CD14-positive monocyte (primary cell): ENCODE results near the gene DEPDC7. TPM values are rescaled to one million over a fixed set of nuclear protein-coding genes. Genes with fewer than 3 reads are reported as not detected.
"Not testable (repeated sequence)": the region's sequence is repeated elsewhere in the genome, so short reads cannot be mapped to it uniquely, and the experiment has no call there.

Source experiments
- DNase-seq, 3 donors: peaks; one replicate each; pipeline ENCODE4 v3.0.0-alpha.2; 2011 to 2022
- H2AFZ ChIP-seq: 2 replicates; pipeline ENCODE4 v1.6.0; 2012; ENCODE audit warnings: mild to moderate bottlenecking, low read depth, low read length, inconsistent platforms; ENCODE audit not compliant: insufficient read depth, poor library complexity, severe bottlenecking
- H3K27ac ChIP-seq, 2 donors: 1 replicate in 1 of 2; 2 replicates in 1 of 2; pipeline ENCODE4 v1.5.1; 2012 to 2013; ENCODE audit warnings: low read length in 2 of 2, control low read depth in 1 of 2, inconsistent platforms in 1 of 2, low read depth in 1 of 2, mild to moderate bottlenecking in 1 of 2
- H3K27me3 ChIP-seq, 2 donors: one replicate each; pipeline versions ENCODE4 v1.6.0 to v1.6.1; 2011 to 2013; ENCODE audit warnings: low read length in 2 of 2; ENCODE audit not compliant: control insufficient read depth in 2 of 2, insufficient read depth in 2 of 2
- H3K36me3 ChIP-seq, 2 donors: replicated peaks in 1 of 2; 1 replicate in 1 of 2; 2 replicates in 1 of 2; pipeline versions ENCODE4 v1.5.1 to v1.6.1; 2012 to 2013; ENCODE audit warnings: low read length in 2 of 2, control low read depth in 1 of 2, inconsistent platforms in 1 of 2, mild to moderate bottlenecking in 1 of 2; ENCODE audit not compliant: insufficient read depth in 2 of 2, control insufficient read depth in 1 of 2
- H3K4me1 ChIP-seq, 2 donors: 1 replicate in 1 of 2; 2 replicates in 1 of 2; pipeline versions ENCODE4 v1.5.1 to v1.6.1; 2012 to 2013; ENCODE audit warnings: low read length in 2 of 2, control low read depth in 1 of 2, inconsistent platforms in 1 of 2, mild to moderate bottlenecking in 1 of 2, moderate library complexity in 1 of 2; ENCODE audit not compliant: insufficient read depth in 2 of 2, control insufficient read depth in 1 of 2
- H3K4me2 ChIP-seq: replicated peaks from 2 replicates; pipeline ENCODE3; 2012; ENCODE audit warnings: low read length, moderate library complexity, mild to moderate bottlenecking; ENCODE audit not compliant: poor library complexity, severe bottlenecking; ENCODE audit errors: extremely low read depth
- H3K4me3 ChIP-seq, 3 experiments: fragments of 200-600 bp in 1 of 3; sonication (generic) in 1 of 3; replicated peaks in 1 of 3; 1 replicate in 2 of 3; 2 replicates in 1 of 3; pipeline ENCODE4 v1.5.1; 2011 to 2013; ENCODE audit warnings: low read length in 3 of 3, mild to moderate bottlenecking in 3 of 3, control low read depth in 2 of 3, low read depth in 2 of 3, inconsistent platforms in 1 of 3, moderate library complexity in 1 of 3
- H3K79me2 ChIP-seq: 2 replicates; pipeline ENCODE4 v1.6.0; 2012; ENCODE audit warnings: mild to moderate bottlenecking, control low read depth, inconsistent platforms, low read length, moderate library complexity; ENCODE audit not compliant: insufficient read depth
- H3K9ac ChIP-seq: 2 replicates; pipeline ENCODE4 v1.6.0; 2017; ENCODE audit warnings: low read length, mild to moderate bottlenecking; ENCODE audit not compliant: insufficient read depth, poor library complexity, severe bottlenecking
- H3K9me3 ChIP-seq, 2 donors: replicated peaks in 1 of 2; 1 replicate in 1 of 2; 2 replicates in 1 of 2; pipeline versions ENCODE4 v1.5.1 to v1.6.1; 2012 to 2013; ENCODE audit warnings: low read length in 2 of 2, control low read depth in 1 of 2; ENCODE audit not compliant: control insufficient read depth in 1 of 2, insufficient read depth in 1 of 2
- H4K20me1 ChIP-seq: 2 replicates; pipeline ENCODE4 v1.6.0; 2012; ENCODE audit warnings: mild to moderate bottlenecking, low read length, control low read depth, moderate library complexity; ENCODE audit not compliant: insufficient read depth
- H3K27ac Mint-ChIP-seq, 7 donors: one replicate each; pipeline ENCODE4 v1.8.0; 2020; ENCODE audit warnings: mild to moderate bottlenecking in 7 of 7, mixed read lengths in 7 of 7, moderate library complexity in 6 of 7, inconsistent platforms in 2 of 7
- H3K27me3 Mint-ChIP-seq, 3 donors: one replicate each; pipeline ENCODE4 v1.8.0; 2021 to 2022; ENCODE audit warnings: low read depth in 3 of 3, mild to moderate bottlenecking in 3 of 3, mixed read lengths in 3 of 3, moderate library complexity in 3 of 3, inconsistent platforms in 1 of 3
- H3K36me3 Mint-ChIP-seq, 2 donors: one replicate each; pipeline ENCODE4 v1.8.0; 2020; ENCODE audit warnings: mixed read lengths in 2 of 2, inconsistent platforms in 1 of 2, mild to moderate bottlenecking in 1 of 2
- H3K4me1 Mint-ChIP-seq: one replicate; pipeline ENCODE4 v1.8.0; 2020; ENCODE audit warnings: mild to moderate bottlenecking, mixed read lengths
- H3K4me3 Mint-ChIP-seq, 2 donors: one replicate each; pipeline ENCODE4 v1.8.0; 2020; ENCODE audit warnings: mild to moderate bottlenecking in 2 of 2, mixed read lengths in 2 of 2, moderate library complexity in 1 of 2
- H3K9me3 Mint-ChIP-seq, 7 donors: one replicate each; pipeline ENCODE4 v1.8.0; 2020 to 2022; ENCODE audit warnings: mixed read lengths in 7 of 7, mild to moderate bottlenecking in 6 of 7, moderate library complexity in 6 of 7, inconsistent platforms in 2 of 7
- CTCF ChIP-seq: fragments of 200-600 bp; IDR thresholded peaks from one replicate; pipeline ENCODE4 v1.8.0; 2022; ENCODE audit warnings: antibody characterized with exemption, mild to moderate bottlenecking
- WGBS: methylation state at CpG from one replicate; pipeline ENCODE4 v1.1.5; 2013; ENCODE audit warnings: missing lambda C conversion rate; ENCODE audit not compliant: insufficient coverage; 5-methylcytosine and 5-hydroxymethylcytosine counted together
- intact Hi-C, 2 donors: fragments of 100-400 bp; cut with micrococcal nuclease; formaldehyde crosslinking; loops; one replicate each; pipeline versions ENCODE4 v1.15.0 to v1.15.1; 2023
- polyA minus RNA-seq: library from RNA; depleted of rRNA, polyadenylated mRNA; stranded (reverse); fragments of >200 nt; gene quantifications from 2 replicates; pipeline ENCODE4 v1.2.3, GENCODE V29; 2012
- polyA plus RNA-seq, 3 donors: library from polyadenylated mRNA; depleted of rRNA in 1 of 3; unstranded in 2 of 3; stranded (reverse) in 1 of 3; fragments of 300-500 nt in 2 of 3; fragments of >200 nt in 1 of 3; fragmentation: Illumina TruSeq in 2 of 3; gene quantifications; 1 replicate in 2 of 3; 2 replicates in 1 of 3; pipeline ENCODE4 v1.2.3, GENCODE V29; 2012 to 2021
- total RNA-seq, 12 experiments: library from RNA in 1 of 12; stranded (reverse) in 1 of 12; fragments of 120-200 nt in 1 of 12; gene quantifications; one replicate each; pipeline ENCODE4 v1.2.4 and lab custom pipeline; 2013 to 2026; ENCODE audit warnings: mixed read lengths in 6 of 12, inconsistent platforms in 1 of 12

DEPDC7 gene
- total RNA-seq (2013) = 0.52 TPM
- polyA plus RNA-seq (under 1 TPM; 0.33 to 0.55 (median 0.48) TPM), polyA minus RNA-seq (0.14 and 0.48 TPM in 2 replicates), total RNA-seq (lab: John Stamatoyannopoulos, UW) (0.91 to 4.1 (median 2.0) reads per million in 11 experiments)

GRCh38 chr11:33015621-33016551 lies at the start of gene DEPDC7:
Gene DEPDC7 (plus strand): TSS chr11:33015878. CDS start chr11:33015956, 78 bp downstream.
- H2AFZ ChIP-seq = peak within 1 kb of the TSS; percentile 91
- intact Hi-C loops = loop anchor here in 1 of 2 donors (2.0 to 5.0 kb wide), 2 partner anchors 23 to 46 kb away; partner anchors contain the start of gene TCP11L1
- H3K4me1 ChIP-seq = peaks cover 24 to 42% of the 10 kb centered on the region in 2 donors
- H3K4me2 ChIP-seq = peak within 1 kb of the TSS; percentile 90
- peak within 1 kb of the TSS; percentile 47 to 78 (median 57) for H3K4me3 ChIP-seq
- H3K79me2 ChIP-seq = no peaks in the 10 kb centered on the region
- Mint-ChIP-seq H3K27ac (peak within 1 kb of the TSS in 2 of 7 donors; percentile 30 to 61), H3K9me3 (peaks cover 0 to 3% (median 0%) of the 10 kb centered on the region in 7 donors), H3K4me1 (peaks cover 29% of the 10 kb centered on the region), H3K27me3 (peaks cover 5 to 13% (median 13%) of the 10 kb centered on the region in 3 donors), H3K4me3 (peak within 1 kb of the TSS; percentile 87 to 92), H3K36me3 (no peaks in the 10 kb centered on the region)
- no peaks in the 10 kb centered on the region for H3K36me3 ChIP-seq
- peaks cover 3 to 13% of the 10 kb centered on the region in 2 donors for H3K27me3 ChIP-seq
- H3K9me3 ChIP-seq = no peaks in the 10 kb centered on the region
- 8% methylated on average over 72 of the region's 89 CpGs for WGBS
- peak; percentile 78 to 86 (median 79) for DNase-seq
- H3K9ac ChIP-seq = peak within 1 kb of the TSS; percentile 58
- H4K20me1 ChIP-seq = no peaks in the 10 kb centered on the region
- H3K27ac ChIP-seq = no peak within 1 kb of the TSS
- TF ChIP-seq CTCF = no peak

GRCh38 chr11:32968541-32968940 lies 47.1 kb upstream of the DEPDC7 start:
- no peak overlapping the region for H3K9ac ChIP-seq
- Mint-ChIP-seq H3K36me3 (peaks cover 52 to 67% of the 10 kb centered on the region in 2 donors), H3K9me3 (no peaks in the 10 kb centered on the region), H3K4me3 (no peak overlapping the region), H3K27me3 (no peaks in the 10 kb centered on the region), H3K4me1 (no peaks in the 10 kb centered on the region), H3K27ac (no peak overlapping the region)
- no peaks in the 10 kb centered on the region for H4K20me1 ChIP-seq
- no peak overlapping the region for H2AFZ ChIP-seq
- H3K4me1 ChIP-seq = no peaks in the 10 kb centered on the region
- H3K79me2 ChIP-seq = no peaks in the 10 kb centered on the region
- no peaks in the 10 kb centered on the region for H3K27me3 ChIP-seq
- DNase-seq = no peak
- TF ChIP-seq CTCF = no peak
- intact Hi-C loops = loop anchor here in 1 of 2 donors (10.0 kb wide), 1 partner anchor 356 kb away; no protein-coding TSS in a partner anchor
- H3K36me3 ChIP-seq = peaks cover 42 to 80% of the 10 kb centered on the region in 2 donors
- no peak overlapping the region for H3K27ac ChIP-seq
- H3K4me2 ChIP-seq = no peak overlapping the region
- no peak overlapping the region for H3K4me3 ChIP-seq
- no CpG with 5 or more reads among the region's 1 CpG for WGBS
- no peaks in the 10 kb centered on the region for H3K9me3 ChIP-seq

- not testable (repeated sequence) for H3K4me3 ChIP-seq, H3K27me3 Mint-ChIP-seq
- WGBS = no CpG with 5 or more reads among the region's 3 CpGs
These were observed 43.4 kb upstream of the DEPDC7 start for GRCh38 chr11:32972233-32972632.

More at GRCh38 chr11:32972233-32972632, 43.4 kb upstream of the DEPDC7 start:
- H3K4me1 ChIP-seq, DNase-seq, H4K20me1 ChIP-seq, intact Hi-C loops, H3K4me1 Mint-ChIP-seq, H3K27ac ChIP-seq, H3K9me3 Mint-ChIP-seq, H3K4me2 ChIP-seq, H3K9ac ChIP-seq, H3K27me3 ChIP-seq, H2AFZ ChIP-seq, H3K27ac Mint-ChIP-seq, H3K4me3 Mint-ChIP-seq, H3K9me3 ChIP-seq, H3K79me2 ChIP-seq: not testable (repeated sequence)
- peaks cover 45 to 60% of the 10 kb centered on the region in 2 donors for H3K36me3 Mint-ChIP-seq
- H3K36me3 ChIP-seq = peaks cover 41 to 81% of the 10 kb centered on the region in 2 donors
